ENCODE data around the gene MRPL10.
A peak's percentile ranks its signal among the peaks of the same experiment; 100 is the strongest.

MRPL10 gene

GRCh38 chr17:47872019-47872650 lies 40.8 kb upstream of the MRPL10 start:
- H3K9ac ChIP-seq (ENCODE audit: low read length): no peak overlapping the region

GRCh38 chr17:47871048-47871447 lies 39.7 kb upstream of the MRPL10 start:
- Histone ChIP-seq H3K4me3 (ENCODE audit: low read depth, low read length) (no peak overlapping the region), H3K4me1 (ENCODE audit: control insufficient read depth, insufficient read depth, low read length) (peaks cover 54% of the 10 kb centered on the region), H3K9ac (ENCODE audit: low read length) (no peak overlapping the region), H3K9me3 (ENCODE audit: control insufficient read depth, insufficient read depth, low read depth, low read length) (no peaks in the 10 kb centered on the region), H3K27ac (ENCODE audit: low read depth, low read length) (no peak overlapping the region), H3K36me3 (ENCODE audit: control insufficient read depth, insufficient read depth, low read length) (no peaks in the 10 kb centered on the region), H3K27me3 (ENCODE audit: control insufficient read depth, insufficient read depth, low read length) (peaks cover 39% of the 10 kb centered on the region)

More at GRCh38 chr17:47872019-47872650, 40.8 kb upstream of the MRPL10 start:
- H3K27ac ChIP-seq (ENCODE audit: low read depth, low read length): peak overlapping the region; percentile 37; the same call in 1 of the 2 replicates
- no peaks in the 10 kb centered on the region for H3K36me3 ChIP-seq (ENCODE audit: control insufficient read depth, insufficient read depth, low read length)
- peaks cover 36% of the 10 kb centered on the region for H3K27me3 ChIP-seq (ENCODE audit: control insufficient read depth, insufficient read depth, low read length)
- H3K4me3 ChIP-seq (ENCODE audit: low read depth, low read length): peak overlapping the region; percentile 61
- H3K4me1 ChIP-seq (ENCODE audit: control insufficient read depth, insufficient read depth, low read length): peaks cover 52% of the 10 kb centered on the region
- no peaks in the 10 kb centered on the region for H3K9me3 ChIP-seq (ENCODE audit: control insufficient read depth, insufficient read depth, low read depth, low read length)

- H3K9me3 ChIP-seq (ENCODE audit: control insufficient read depth, insufficient read depth, low read depth, low read length): no peaks in the 10 kb centered on the region
- no peaks in the 10 kb centered on the region for H3K36me3 ChIP-seq (ENCODE audit: control insufficient read depth, insufficient read depth, low read length)
- no peak overlapping the region for H3K27ac ChIP-seq (ENCODE audit: low read depth, low read length)
- no peak overlapping the region for H3K9ac ChIP-seq (ENCODE audit: low read length)
- H3K4me3 ChIP-seq (ENCODE audit: low read depth, low read length): no peak overlapping the region
- peaks cover 45% of the 10 kb centered on the region for H3K4me1 ChIP-seq (ENCODE audit: control insufficient read depth, insufficient read depth, low read length)
- peaks cover 48% of the 10 kb centered on the region for H3K27me3 ChIP-seq (ENCODE audit: control insufficient read depth, insufficient read depth, low read length)
Measured at GRCh38 chr17:47870056-47870455, 38.7 kb upstream of the MRPL10 start.

- Histone ChIP-seq H3K4me3 (ENCODE audit: low read depth, low read length) (no peak overlapping the region), H3K27me3 (ENCODE audit: control insufficient read depth, insufficient read depth, low read length) (peaks cover 49% of the 10 kb centered on the region), H3K36me3 (ENCODE audit: control insufficient read depth, insufficient read depth, low read length) (no peaks in the 10 kb centered on the region), H3K9me3 (ENCODE audit: control insufficient read depth, insufficient read depth, low read depth, low read length) (no peaks in the 10 kb centered on the region), H3K9ac (ENCODE audit: low read length) (no peak overlapping the region), H3K4me1 (ENCODE audit: control insufficient read depth, insufficient read depth, low read length) (peaks cover 39% of the 10 kb centered on the region), H3K27ac (ENCODE audit: low read depth, low read length) (no peak overlapping the region)
Measured at GRCh38 chr17:47869114-47869513, 37.8 kb upstream of the MRPL10 start.

- Histone ChIP-seq H3K4me1 (ENCODE audit: control insufficient read depth, insufficient read depth, low read length) (peaks cover 31% of the 10 kb centered on the region), H3K4me3 (ENCODE audit: low read depth, low read length) (no peak overlapping the region), H3K36me3 (ENCODE audit: control insufficient read depth, insufficient read depth, low read length) (no peaks in the 10 kb centered on the region), H3K27me3 (ENCODE audit: control insufficient read depth, insufficient read depth, low read length) (peaks cover 49% of the 10 kb centered on the region), H3K27ac (ENCODE audit: low read depth, low read length) (no peak overlapping the region), H3K9me3 (ENCODE audit: control insufficient read depth, insufficient read depth, low read depth, low read length) (no peaks in the 10 kb centered on the region), H3K9ac (ENCODE audit: low read length) (no peak overlapping the region)
Measured at GRCh38 chr17:47867813-47868533, 36.6 kb upstream of the MRPL10 start.

GRCh38 chr17:47866941-47867340 lies 35.6 kb upstream of the MRPL10 start:
- no peak overlapping the region for H3K27ac ChIP-seq (ENCODE audit: low read depth, low read length)
- H3K36me3 ChIP-seq (ENCODE audit: control insufficient read depth, insufficient read depth, low read length): no peaks in the 10 kb centered on the region
- H3K9me3 ChIP-seq (ENCODE audit: control insufficient read depth, insufficient read depth, low read depth, low read length): no peaks in the 10 kb centered on the region
- H3K9ac ChIP-seq (ENCODE audit: low read length): no peak overlapping the region
- H3K4me1 ChIP-seq (ENCODE audit: control insufficient read depth, insufficient read depth, low read length): peaks cover 28% of the 10 kb centered on the region
- no peak overlapping the region for H3K4me3 ChIP-seq (ENCODE audit: low read depth, low read length)
- peaks cover 46% of the 10 kb centered on the region for H3K27me3 ChIP-seq (ENCODE audit: control insufficient read depth, insufficient read depth, low read length)

GRCh38 chr17:47864791-47865216 lies 33.5 kb upstream of the MRPL10 start:
- Histone ChIP-seq H3K4me3 (ENCODE audit: low read depth, low read length) (no peak overlapping the region), H3K27me3 (ENCODE audit: control insufficient read depth, insufficient read depth, low read length) (peaks cover 31% of the 10 kb centered on the region), H3K36me3 (ENCODE audit: control insufficient read depth, insufficient read depth, low read length) (no peaks in the 10 kb centered on the region)

GRCh38 chr17:47862621-47863440 lies 31.5 kb upstream of the MRPL10 start:
- Histone ChIP-seq H3K4me3 (ENCODE audit: low read depth, low read length) (no peak overlapping the region), H3K36me3 (ENCODE audit: control insufficient read depth, insufficient read depth, low read length) (no peaks in the 10 kb centered on the region), H3K9ac (ENCODE audit: low read length) (no peak overlapping the region), H3K27me3 (ENCODE audit: control insufficient read depth, insufficient read depth, low read length) (peaks cover 26% of the 10 kb centered on the region), H3K4me1 (ENCODE audit: control insufficient read depth, insufficient read depth, low read length) (peaks cover 13% of the 10 kb centered on the region; the same call in 1 of the 2 replicates), H3K27ac (ENCODE audit: low read depth, low read length) (no peak overlapping the region), H3K9me3 (ENCODE audit: control insufficient read depth, insufficient read depth, low read depth, low read length) (no peaks in the 10 kb centered on the region)

More at GRCh38 chr17:47864791-47865216, 33.5 kb upstream of the MRPL10 start:
- peaks cover 18% of the 10 kb centered on the region for H3K4me1 ChIP-seq (ENCODE audit: control insufficient read depth, insufficient read depth, low read length)
- no peak overlapping the region for H3K9ac ChIP-seq (ENCODE audit: low read length)
- no peak overlapping the region for H3K27ac ChIP-seq (ENCODE audit: low read depth, low read length)
- no peaks in the 10 kb centered on the region for H3K9me3 ChIP-seq (ENCODE audit: control insufficient read depth, insufficient read depth, low read depth, low read length)

- no peaks in the 10 kb centered on the region for H3K36me3 ChIP-seq (ENCODE audit: control insufficient read depth, insufficient read depth, low read length)
- H3K4me3 ChIP-seq (ENCODE audit: low read depth, low read length): no peak overlapping the region
- peaks cover 29% of the 10 kb centered on the region for H3K27me3 ChIP-seq (ENCODE audit: control insufficient read depth, insufficient read depth, low read length)
- H3K9ac ChIP-seq (ENCODE audit: low read length): no peak overlapping the region
- peaks cover 27% of the 10 kb centered on the region; the same call in 1 of the 2 replicates for H3K4me1 ChIP-seq (ENCODE audit: control insufficient read depth, insufficient read depth, low read length)
- no peaks in the 10 kb centered on the region for H3K9me3 ChIP-seq (ENCODE audit: control insufficient read depth, insufficient read depth, low read depth, low read length)
- H3K27ac ChIP-seq (ENCODE audit: low read depth, low read length): no peak overlapping the region
Measured at GRCh38 chr17:47860386-47860785, 29.0 kb upstream of the MRPL10 start.

- Histone ChIP-seq H3K36me3 (ENCODE audit: control insufficient read depth, insufficient read depth, low read length) (no peaks in the 10 kb centered on the region), H3K27ac (ENCODE audit: low read depth, low read length) (no peak overlapping the region), H3K9me3 (ENCODE audit: control insufficient read depth, insufficient read depth, low read depth, low read length) (no peaks in the 10 kb centered on the region), H3K4me1 (ENCODE audit: control insufficient read depth, insufficient read depth, low read length) (peaks cover 34% of the 10 kb centered on the region; the same call in 1 of the 2 replicates), H3K27me3 (ENCODE audit: control insufficient read depth, insufficient read depth, low read length) (peaks cover 50% of the 10 kb centered on the region), H3K9ac (ENCODE audit: low read length) (no peak overlapping the region), H3K4me3 (ENCODE audit: low read depth, low read length) (no peak overlapping the region)
Measured at GRCh38 chr17:47857551-47858455, 26.5 kb upstream of the MRPL10 start.

Data from HUES6 (cell line).